SW480 (cell line): ENCODE results near the gene CNTLN.
"Not testable (repeated sequence)": the region's sequence is repeated elsewhere in the genome, so short reads cannot be mapped to it uniquely, and the experiment has no call there.

Source experiments
- DNase-seq: peaks from one replicate; pipeline ENCODE4 v3.0.0-alpha.2; 2016; ENCODE audit warnings: low spot score

Gene CNTLN

GRCh38 chr9:17422994-17423680 lies 288.3 kb downstream of the CNTLN start:
- DNase-seq: no peak

- no peak for DNase-seq
These were observed 288.8 kb downstream of the CNTLN start for GRCh38 chr9:17423681-17424011.

GRCh38 chr9:17425384-17425783 lies 290.5 kb downstream of the CNTLN start:
- DNase-seq: no peak

- DNase-seq: no peak
These were observed 298.7 kb downstream of the CNTLN start for GRCh38 chr9:17433526-17433925.

- DNase-seq: no peak
These were observed 302.0 kb downstream of the CNTLN start for GRCh38 chr9:17436854-17437253.

GRCh38 chr9:17437813-17438212 lies 303.0 kb downstream of the CNTLN start:
- DNase-seq: no peak

GRCh38 chr9:17445126-17445525 lies 310.3 kb downstream of the CNTLN start:
- DNase-seq: not testable (repeated sequence)

GRCh38 chr9:17453751-17454150 lies 318.9 kb downstream of the CNTLN start:
- DNase-seq: no peak

GRCh38 chr9:17462869-17463464 lies 328.1 kb downstream of the CNTLN start:
- DNase-seq: peak; percentile 41

- no peak for DNase-seq
These were observed 335.4 kb downstream of the CNTLN start for GRCh38 chr9:17470036-17470813.

GRCh38 chr9:17472126-17472525 lies 337.3 kb downstream of the CNTLN start:
- no peak for DNase-seq

GRCh38 chr9:17476401-17476800 lies 341.6 kb downstream of the CNTLN start:
- DNase-seq: no peak

- no peak for DNase-seq
These were observed 343.0 kb downstream of the CNTLN start for GRCh38 chr9:17477816-17478215.

GRCh38 chr9:17480966-17481365 lies 346.1 kb downstream of the CNTLN start:
- no peak for DNase-seq

- no peak for DNase-seq
These were observed 346.7 kb downstream of the CNTLN start for GRCh38 chr9:17481565-17481964.

- no peak for DNase-seq
These were observed 350.1 kb downstream of the CNTLN start for GRCh38 chr9:17484906-17485305.

- DNase-seq: no peak
These were observed 351.6 kb downstream of the CNTLN start for GRCh38 chr9:17486396-17486795.

- no peak for DNase-seq
These were observed 352.6 kb downstream of the CNTLN start for GRCh38 chr9:17487467-17487866.

- DNase-seq: no peak
These were observed 353.8 kb downstream of the CNTLN start for GRCh38 chr9:17488662-17489061.

- no peak for DNase-seq
These were observed 355.3 kb downstream of the CNTLN start for GRCh38 chr9:17490110-17490509.

GRCh38 chr9:17491780-17492179 lies 356.9 kb downstream of the CNTLN start:
- no peak for DNase-seq

- no peak for DNase-seq
These were observed 368.4 kb downstream of the CNTLN start for GRCh38 chr9:17503196-17503595.

- no peak for DNase-seq
These were observed 374.3 kb downstream of the CNTLN start for GRCh38 chr9:17509151-17509550.
